AML-193 (cell line): ENCODE results near the gene CACNA1D.

Experiments
- DNase-seq, 2 experiments: peaks; one replicate each; lab custom pipeline; 2025; lab: John Stamatoyannopoulos, UW

Gene CACNA1D

GRCh38 chr3:53495520-53496391 lies 1.3 kb downstream of the CACNA1D start:
- no peak for DNase-seq

GRCh38 chr3:53496392-53496670 lies 1.9 kb downstream of the CACNA1D start:
- DNase-seq: no peak

- DNase-seq: no peak
Measured at GRCh38 chr3:53496984-53497383, 2.6 kb downstream of the CACNA1D start.

GRCh38 chr3:53498806-53499641 lies 4.6 kb downstream of the CACNA1D start:
- no peak for DNase-seq

GRCh38 chr3:53500165-53500777 lies 5.9 kb downstream of the CACNA1D start:
- no peak for DNase-seq

GRCh38 chr3:53501178-53501577 lies 6.8 kb downstream of the CACNA1D start:
- no peak for DNase-seq

GRCh38 chr3:53502737-53503136 lies 8.3 kb downstream of the CACNA1D start:
- no peak for DNase-seq

- no peak for DNase-seq
Measured at GRCh38 chr3:53503195-53503594, 8.8 kb downstream of the CACNA1D start.

GRCh38 chr3:53506110-53506762 lies 11.8 kb downstream of the CACNA1D start:
- DNase-seq: no peak

GRCh38 chr3:53506763-53507145 lies 12.3 kb downstream of the CACNA1D start:
- no peak for DNase-seq

- DNase-seq: no peak
Measured at GRCh38 chr3:53509494-53509893, 15.1 kb downstream of the CACNA1D start.

GRCh38 chr3:53510508-53510907 lies 16.1 kb downstream of the CACNA1D start:
- DNase-seq: no peak

GRCh38 chr3:53511246-53511645 lies 16.8 kb downstream of the CACNA1D start:
- DNase-seq: no peak

GRCh38 chr3:53513556-53514190 lies 19.3 kb downstream of the CACNA1D start:
- DNase-seq: peak in 1 of 2 experiments; percentile 3

GRCh38 chr3:53516339-53516738 lies 21.9 kb downstream of the CACNA1D start:
- no peak for DNase-seq

- peak; percentile 4 to 16 for DNase-seq
Measured at GRCh38 chr3:53518495-53518981, 24.1 kb downstream of the CACNA1D start.

GRCh38 chr3:53519065-53519709 lies 24.8 kb downstream of the CACNA1D start:
- DNase-seq: no peak

- DNase-seq: no peak
Measured at GRCh38 chr3:53523346-53523745, 28.9 kb downstream of the CACNA1D start.

- DNase-seq: no peak
Measured at GRCh38 chr3:53524566-53524965, 30.2 kb downstream of the CACNA1D start.

GRCh38 chr3:53525765-53526703 lies 31.6 kb downstream of the CACNA1D start:
- DNase-seq: no peak
